Suprapubic skin (tissue), 4 donors: Measurements from ENCODE around the gene CLIP1. TPM values are rescaled to one million over a fixed set of nuclear protein-coding genes. Genes with fewer than 3 reads are reported as not detected.
"Not testable (repeated sequence)": the region's sequence is repeated elsewhere in the genome, so short reads cannot be mapped to it uniquely, and the experiment has no call there.

Experiments used
- DNase-seq, 2 donors: peaks; one replicate each; pipeline ENCODE4 v3.0.0-alpha.2; 2019; ENCODE audit warnings: low spot score in 2 of 2
- H3K27ac ChIP-seq: fragments of 200-600 bp; sonication (generic); one replicate; pipeline ENCODE4 v1.5.1; 2019
- H3K27me3 ChIP-seq: fragments of 200-600 bp; sonication (generic); one replicate; pipeline ENCODE4 v1.5.1; 2019
- H3K36me3 ChIP-seq: fragments of 200-600 bp; sonication (generic); one replicate; pipeline ENCODE4 v1.5.1; 2019
- H3K4me1 ChIP-seq: fragments of 200-600 bp; sonication (generic); one replicate; pipeline ENCODE4 v1.5.1; 2019
- H3K4me3 ChIP-seq: fragments of 200-600 bp; sonication (generic); one replicate; pipeline ENCODE4 v1.5.1; 2019; ENCODE audit warnings: mild to moderate bottlenecking
- H3K9me3 ChIP-seq: fragments of 200-600 bp; sonication (generic); one replicate; pipeline ENCODE4 v1.5.1; 2019
- EP300 ChIP-seq: sonication (generic); formaldehyde crosslinking; IDR thresholded peaks from one replicate; pipeline ENCODE4 v1.6.1; 2017; ENCODE audit warnings: antibody characterized with exemption
- POLR2A ChIP-seq, 2 donors: fragments of 450-650 bp; IDR thresholded peaks; one replicate each; pipeline ENCODE4 v1.6.1; 2017; ENCODE audit warnings: antibody characterized with exemption in 2 of 2, mild to moderate bottlenecking in 2 of 2, moderate library complexity in 2 of 2
- POLR2AphosphoS5 ChIP-seq, 3 donors: sonication (generic); formaldehyde crosslinking; IDR thresholded peaks; one replicate each; pipeline ENCODE4 v1.6.1; 2017; ENCODE audit warnings: antibody characterized with exemption in 3 of 3
- WGBS: methylation state at CpG from one replicate; pipeline ENCODE4 v1.1.5; 2018; 5-methylcytosine and 5-hydroxymethylcytosine counted together
- total RNA-seq, 4 donors: library from RNA; depleted of rRNA; stranded (reverse); fragments of >200 nt; gene quantifications; one replicate each; pipeline ENCODE4 v1.1.0, GENCODE V29; 2016
- TF ChIP-seq, protein P1 (sequence below), 2 donors: fragments of 200-600 bp in 1 of 2; fragments of 450-650 bp in 1 of 2; sonication (generic) in 1 of 2; IDR thresholded peaks; one replicate each; pipeline ENCODE4 v1.5.1; 2016 to 2019; ENCODE audit warnings: antibody characterized with exemption in 2 of 2, mild to moderate bottlenecking in 1 of 2, moderate library complexity in 1 of 2

CLIP1 gene
- total RNA-seq, 4 donors from 2014 or later = 107 to 170 (median 149) TPM

GRCh38 chr12:122382919-122383350 lies 39.5 kb downstream of the CLIP1 start:
- Histone ChIP-seq H3K27me3 (no peaks in the 10 kb centered on the region), H3K36me3 (peaks cover 34% of the 10 kb centered on the region), H3K9me3 (no peaks in the 10 kb centered on the region), H3K27ac (peak overlapping the region; percentile 8), H3K4me1 (no peaks in the 10 kb centered on the region), H3K4me3 (no peak overlapping the region)
- WGBS = 74% methylated on average over 6 of the region's 6 CpGs
- DNase-seq = no peak
- no peak for TF ChIP-seq EP300
- no peak for TF ChIP-seq POLR2AphosphoS5 (IDR thresholded peaks at IDR 0.05)
- TF ChIP-seq, protein P1, sequence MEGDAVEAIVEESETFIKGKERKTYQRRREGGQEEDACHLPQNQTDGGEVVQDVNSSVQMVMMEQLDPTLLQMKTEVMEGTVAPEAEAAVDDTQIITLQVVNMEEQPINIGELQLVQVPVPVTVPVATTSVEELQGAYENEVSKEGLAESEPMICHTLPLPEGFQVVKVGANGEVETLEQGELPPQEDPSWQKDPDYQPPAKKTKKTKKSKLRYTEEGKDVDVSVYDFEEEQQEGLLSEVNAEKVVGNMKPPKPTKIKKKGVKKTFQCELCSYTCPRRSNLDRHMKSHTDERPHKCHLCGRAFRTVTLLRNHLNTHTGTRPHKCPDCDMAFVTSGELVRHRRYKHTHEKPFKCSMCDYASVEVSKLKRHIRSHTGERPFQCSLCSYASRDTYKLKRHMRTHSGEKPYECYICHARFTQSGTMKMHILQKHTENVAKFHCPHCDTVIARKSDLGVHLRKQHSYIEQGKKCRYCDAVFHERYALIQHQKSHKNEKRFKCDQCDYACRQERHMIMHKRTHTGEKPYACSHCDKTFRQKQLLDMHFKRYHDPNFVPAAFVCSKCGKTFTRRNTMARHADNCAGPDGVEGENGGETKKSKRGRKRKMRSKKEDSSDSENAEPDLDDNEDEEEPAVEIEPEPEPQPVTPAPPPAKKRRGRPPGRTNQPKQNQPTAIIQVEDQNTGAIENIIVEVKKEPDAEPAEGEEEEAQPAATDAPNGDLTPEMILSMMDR (IDR thresholded peaks at IDR 0.05) = no peak
- TF ChIP-seq POLR2A (IDR thresholded peaks at IDR 0.05) = no peak

DNA sequence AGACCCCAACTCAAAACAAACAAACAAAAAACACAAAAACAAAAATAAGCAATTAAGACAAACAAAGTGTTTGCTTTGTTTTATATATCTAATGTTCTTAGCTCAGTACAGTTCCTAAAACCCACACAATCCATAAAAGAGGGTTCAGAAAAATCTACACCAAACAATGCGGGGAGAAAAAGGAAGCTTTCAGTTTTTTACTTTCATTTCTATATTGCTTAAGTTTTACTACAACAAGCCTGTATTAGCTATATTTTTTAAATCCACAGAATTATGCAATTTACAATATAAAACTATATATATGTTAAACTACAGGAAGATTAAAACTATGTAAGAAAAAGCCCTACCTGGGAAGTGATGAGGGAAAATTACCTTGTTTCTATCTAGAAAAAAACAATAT lies 41.4 kb downstream of the CLIP1 start:
- Histone ChIP-seq H3K27me3 (no peaks in the 10 kb centered on the region), H3K4me3 (no peak overlapping the region), H3K36me3 (peaks cover 52% of the 10 kb centered on the region), H3K4me1 (no peaks in the 10 kb centered on the region), H3K9me3 (no peaks in the 10 kb centered on the region), H3K27ac (no peak overlapping the region)
- TF ChIP-seq POLR2AphosphoS5 (IDR thresholded peaks at IDR 0.05) (no peak), POLR2A (IDR thresholded peaks at IDR 0.05) (no peak), EP300 (no peak)
- TF ChIP-seq, protein P1 (IDR thresholded peaks at IDR 0.05) = no peak
- DNase-seq = no peak
- WGBS = 91% methylated on average over 1 of the region's 1 CpG

GRCh38 chr12:122376751-122377150 lies 45.7 kb downstream of the CLIP1 start:
- 99% methylated on average over 5 of the region's 5 CpGs for WGBS
- H3K27me3 ChIP-seq, H3K27ac ChIP-seq, H3K4me1 ChIP-seq, H3K9me3 ChIP-seq, DNase-seq, H3K4me3 ChIP-seq: not testable (repeated sequence)
- H3K36me3 ChIP-seq = peaks cover 75% of the 10 kb centered on the region

DNA sequence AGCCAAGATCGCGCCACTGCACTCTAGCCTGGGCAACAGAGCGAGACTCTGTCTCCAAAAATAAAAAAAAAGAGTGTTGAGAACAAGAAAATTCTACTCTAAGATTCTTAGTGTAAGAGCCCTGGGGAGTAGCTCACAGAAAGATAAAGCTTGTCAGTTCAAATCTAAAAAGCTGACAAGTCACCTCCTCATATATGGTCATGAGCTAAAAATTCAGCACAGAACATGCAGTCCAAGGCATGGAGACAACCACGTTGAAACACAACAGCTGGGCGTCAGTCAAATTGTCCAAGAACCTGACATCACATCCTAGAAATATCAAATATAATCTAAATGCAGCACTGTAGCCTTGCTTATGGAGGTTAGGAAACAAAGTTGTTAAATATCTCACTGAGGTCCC lies 47.8 kb downstream of the CLIP1 start:
- Histone ChIP-seq H3K9me3 (no peaks in the 10 kb centered on the region), H3K27me3 (no peaks in the 10 kb centered on the region), H3K27ac (no peak overlapping the region), H3K36me3 (peaks cover 66% of the 10 kb centered on the region), H3K4me1 (peaks cover 5% of the 10 kb centered on the region), H3K4me3 (no peak overlapping the region)
- whole genome bisulfite sequencing = 84% methylated on average over 5 of the region's 5 CpGs
- TF ChIP-seq POLR2A (IDR thresholded peaks at IDR 0.05) (no peak), POLR2AphosphoS5 (IDR thresholded peaks at IDR 0.05) (no peak), EP300 (peak; percentile 94)
- TF ChIP-seq, protein P1 (IDR thresholded peaks at IDR 0.05) = no peak
- DNase-seq = peak in 1 of 2 donors; percentile 29

DNA sequence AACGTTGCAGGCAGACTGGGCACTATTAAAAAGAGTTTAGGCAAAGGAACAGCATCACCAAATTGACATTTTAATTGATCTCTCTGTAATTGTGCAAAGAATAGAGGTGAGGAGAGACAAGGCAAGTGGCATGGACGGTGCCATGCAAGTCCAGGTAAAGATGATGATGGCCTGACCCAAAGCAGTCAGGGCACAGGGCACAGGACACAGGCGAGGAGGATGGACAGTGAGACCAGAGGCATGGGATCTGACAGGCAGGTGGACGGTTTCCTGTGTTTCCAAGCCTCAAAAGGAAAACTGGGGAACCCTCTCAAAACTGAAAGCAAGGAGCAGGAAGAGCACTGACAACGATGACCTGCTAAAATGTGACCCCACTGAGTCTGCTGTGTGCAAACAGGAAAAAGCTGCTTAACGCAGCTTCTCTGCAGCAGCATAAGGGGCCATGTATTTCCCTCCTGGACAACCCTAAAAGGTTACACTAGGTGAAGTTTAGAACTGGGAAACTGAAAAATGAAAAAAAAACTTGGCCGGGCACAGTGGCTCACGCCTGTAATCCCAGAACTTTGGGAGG lies 50.9 kb downstream of the CLIP1 start:
- 62% methylated on average over 8 of the region's 8 CpGs for WGBS
- Histone ChIP-seq H3K4me1 (peaks cover 23% of the 10 kb centered on the region), H3K27ac (no peak overlapping the region), H3K27me3 (no peaks in the 10 kb centered on the region), H3K9me3 (no peaks in the 10 kb centered on the region), H3K36me3 (peaks cover 42% of the 10 kb centered on the region), H3K4me3 (no peak overlapping the region)
- TF ChIP-seq EP300 (no peak), POLR2A (IDR thresholded peaks at IDR 0.05) (no peak), POLR2AphosphoS5 (IDR thresholded peaks at IDR 0.05) (no peak)
- TF ChIP-seq, protein P1 (IDR thresholded peaks at IDR 0.05) = no peak
- DNase-seq = no peak
